Osteoblast (primary cell): ENCODE results near the gene NKX3-2. TPM values are rescaled to one million over a fixed set of nuclear protein-coding genes. Genes with fewer than 3 reads are reported as not detected.

ENCODE experiments used
- DNase-seq: peaks from one replicate; pipeline ENCODE4 v3.0.0; 2011; ENCODE audit warnings: low spot score, mixed read lengths; ENCODE audit not compliant: insufficient read length; ENCODE audit errors: missing footprints
- H2AFZ ChIP-seq: 2 replicates; pipeline ENCODE4 v1.6.0; 2011; ENCODE audit warnings: mild to moderate bottlenecking, low read length
- H3K27ac ChIP-seq: 2 replicates; pipeline ENCODE4 v1.5.1; 2011; ENCODE audit warnings: mild to moderate bottlenecking, low read depth, low read length, moderate library complexity
- H3K27me3 ChIP-seq: 2 replicates; pipeline ENCODE4 v1.6.0; 2012; ENCODE audit warnings: mild to moderate bottlenecking, control low read depth, inconsistent platforms, low read length, moderate library complexity; ENCODE audit not compliant: insufficient read depth
- H3K36me3 ChIP-seq: 2 replicates; pipeline ENCODE4 v1.5.1; 2011; ENCODE audit warnings: mild to moderate bottlenecking, low read length, control low read depth, moderate library complexity; ENCODE audit not compliant: insufficient read depth
- H3K4me1 ChIP-seq: 2 replicates; pipeline ENCODE4 v1.5.1; 2011; ENCODE audit warnings: mild to moderate bottlenecking, low read length, control low read depth, moderate library complexity; ENCODE audit not compliant: insufficient read depth
- H3K4me2 ChIP-seq: 2 replicates; pipeline ENCODE4 v1.6.0; 2011; ENCODE audit warnings: mild to moderate bottlenecking, low read length; ENCODE audit not compliant: insufficient read depth
- H3K4me3 ChIP-seq: fragments of 200-600 bp; sonication (generic); 3 replicates; pipeline ENCODE4 v1.5.1; 2012; ENCODE audit warnings: mild to moderate bottlenecking, low read length, inconsistent platforms; ENCODE audit not compliant: insufficient read depth
- H3K79me2 ChIP-seq: 2 replicates; pipeline ENCODE4 v1.6.0; 2012; ENCODE audit warnings: mild to moderate bottlenecking, low read length, control low read depth, inconsistent platforms; ENCODE audit not compliant: insufficient read depth
- H3K9me3 ChIP-seq: 2 replicates; pipeline ENCODE4 v1.5.1; 2011; ENCODE audit warnings: low read depth, low read length, control low read depth
- H4K20me1 ChIP-seq: 2 replicates; pipeline ENCODE4 v1.6.0; 2012; ENCODE audit warnings: mild to moderate bottlenecking, low read length, control low read depth; ENCODE audit not compliant: insufficient read depth
- total RNA-seq: library from RNA; depleted of rRNA; stranded (reverse); fragments of >200 nt; gene quantifications from 2 replicates; pipeline ENCODE4 v1.2.3, GENCODE V29; 2012
- TF ChIP-seq, protein P1 (sequence below): IDR thresholded peaks from 2 replicates; pipeline ENCODE4 v1.5.1; 2011; ENCODE audit warnings: mild to moderate bottlenecking, low read depth, low read length, moderate library complexity; ENCODE audit errors: extremely low read depth

Gene NKX3-2
- total RNA-seq, 1 donor = 0.72 TPM

GRCh38 chr4:13548984-13549546, 4.8 kb upstream of the NKX3-2 start:
- DNase-seq = peak; percentile 98
- Histone ChIP-seq H3K9me3 (no peaks in the 10 kb centered on the region), H3K79me2 (no peaks in the 10 kb centered on the region), H2AFZ (peak overlapping the region; percentile 98), H4K20me1 (no peaks in the 10 kb centered on the region), H3K4me2 (peak overlapping the region; percentile 97), H3K36me3 (no peaks in the 10 kb centered on the region), H3K27ac (no peak overlapping the region), H3K4me3 (peak overlapping the region; percentile 81), H3K4me1 (peaks cover 24% of the 10 kb centered on the region), H3K27me3 (peaks cover 33% of the 10 kb centered on the region)
- TF ChIP-seq, protein P1, sequence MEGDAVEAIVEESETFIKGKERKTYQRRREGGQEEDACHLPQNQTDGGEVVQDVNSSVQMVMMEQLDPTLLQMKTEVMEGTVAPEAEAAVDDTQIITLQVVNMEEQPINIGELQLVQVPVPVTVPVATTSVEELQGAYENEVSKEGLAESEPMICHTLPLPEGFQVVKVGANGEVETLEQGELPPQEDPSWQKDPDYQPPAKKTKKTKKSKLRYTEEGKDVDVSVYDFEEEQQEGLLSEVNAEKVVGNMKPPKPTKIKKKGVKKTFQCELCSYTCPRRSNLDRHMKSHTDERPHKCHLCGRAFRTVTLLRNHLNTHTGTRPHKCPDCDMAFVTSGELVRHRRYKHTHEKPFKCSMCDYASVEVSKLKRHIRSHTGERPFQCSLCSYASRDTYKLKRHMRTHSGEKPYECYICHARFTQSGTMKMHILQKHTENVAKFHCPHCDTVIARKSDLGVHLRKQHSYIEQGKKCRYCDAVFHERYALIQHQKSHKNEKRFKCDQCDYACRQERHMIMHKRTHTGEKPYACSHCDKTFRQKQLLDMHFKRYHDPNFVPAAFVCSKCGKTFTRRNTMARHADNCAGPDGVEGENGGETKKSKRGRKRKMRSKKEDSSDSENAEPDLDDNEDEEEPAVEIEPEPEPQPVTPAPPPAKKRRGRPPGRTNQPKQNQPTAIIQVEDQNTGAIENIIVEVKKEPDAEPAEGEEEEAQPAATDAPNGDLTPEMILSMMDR = peak; percentile 92

DNA sequence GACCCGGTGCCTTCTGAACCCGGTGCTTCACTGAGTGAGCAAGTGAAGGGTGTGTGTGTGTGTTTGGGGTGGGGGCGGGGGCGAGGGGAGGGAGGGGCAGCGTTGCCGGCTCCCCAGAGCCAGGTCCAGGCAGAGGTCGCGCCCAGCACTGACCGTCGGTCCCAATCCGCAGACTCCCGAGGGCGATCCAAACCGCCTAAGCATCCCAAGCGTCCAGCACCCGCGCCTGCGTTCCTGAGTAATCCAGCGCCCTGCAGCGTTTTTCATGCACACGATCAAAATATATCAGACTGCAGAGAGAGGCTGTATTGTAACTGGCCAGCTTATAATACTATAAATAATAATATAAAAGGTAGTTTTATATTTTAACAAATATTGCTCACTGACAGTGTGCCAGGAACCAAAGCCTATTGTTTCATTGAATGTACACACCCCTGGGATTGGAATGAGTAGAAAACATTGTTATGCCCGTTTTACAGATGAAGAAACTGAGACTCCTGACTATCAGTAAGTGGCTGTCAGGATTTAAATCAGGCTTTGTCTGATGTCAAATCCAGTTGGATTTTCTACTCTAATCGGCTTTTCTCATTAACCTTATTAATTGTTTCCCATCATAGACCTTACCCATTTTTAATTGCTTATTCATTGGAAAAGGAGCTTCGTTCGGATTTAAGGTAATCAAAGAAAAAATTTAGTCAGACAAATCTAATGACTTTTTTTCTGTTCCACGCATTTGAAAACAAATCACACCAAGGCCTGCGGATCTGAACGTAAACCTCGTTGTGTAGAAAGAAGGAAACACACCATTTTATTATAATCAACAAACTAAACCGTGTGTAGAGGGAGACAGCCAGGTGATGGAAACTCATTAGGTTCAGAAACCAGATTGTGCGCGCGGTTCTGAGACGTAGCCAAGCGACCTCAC, 4.0 kb upstream of the NKX3-2 start:
- Histone ChIP-seq H3K4me1 (peaks cover 24% of the 10 kb centered on the region), H3K27me3 (peaks cover 35% of the 10 kb centered on the region), H2AFZ (peak overlapping the region; percentile 98), H3K79me2 (no peaks in the 10 kb centered on the region), H3K36me3 (no peaks in the 10 kb centered on the region), H4K20me1 (no peaks in the 10 kb centered on the region), H3K27ac (no peak overlapping the region), H3K4me2 (peak overlapping the region; percentile 97), H3K9me3 (no peaks in the 10 kb centered on the region), H3K4me3 (peak overlapping the region; percentile 81)
- TF ChIP-seq, protein P1 = no peak
- peak; percentile 86 for DNase-seq

DNA sequence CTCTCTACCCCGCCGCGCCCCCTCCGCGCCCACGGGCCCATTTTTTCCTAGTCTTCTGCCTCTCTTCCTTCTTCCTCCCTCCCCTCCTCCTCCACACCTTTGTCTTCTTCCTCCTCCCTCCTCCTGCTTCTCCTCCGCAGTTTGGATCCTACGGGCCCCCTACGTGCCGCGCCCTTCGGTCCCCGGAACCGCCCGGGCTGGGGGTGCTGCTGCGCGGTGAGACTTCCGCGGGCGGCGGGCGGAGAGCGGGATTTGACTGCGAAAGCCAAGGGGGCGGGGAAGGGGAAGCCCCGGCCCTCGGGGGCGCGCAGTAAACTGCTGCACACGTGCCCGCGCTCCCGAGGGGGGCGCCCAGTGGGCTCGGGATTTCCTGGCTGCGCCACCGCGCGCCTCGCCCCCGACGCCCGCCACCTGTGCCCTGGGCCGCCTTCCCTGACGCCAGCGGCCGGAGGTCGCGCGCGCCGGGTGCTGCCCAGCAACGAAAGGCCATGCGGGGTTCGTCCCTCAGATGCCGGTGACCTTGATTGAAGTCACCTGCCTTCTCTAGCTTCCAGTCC, 3.3 kb upstream of the NKX3-2 start:
- no peaks in the 10 kb centered on the region for H3K79me2 ChIP-seq
- TF ChIP-seq, protein P1 = no peak
- H3K4me2 ChIP-seq = peak overlapping the region; percentile 63
- H2AFZ ChIP-seq = no peak overlapping the region
- H3K4me1 ChIP-seq = peaks cover 24% of the 10 kb centered on the region
- no peaks in the 10 kb centered on the region for H3K36me3 ChIP-seq
- peak; percentile 88 for DNase-seq
- no peaks in the 10 kb centered on the region for H4K20me1 ChIP-seq
- H3K27ac ChIP-seq = no peak overlapping the region
- peak overlapping the region; percentile 62 for H3K4me3 ChIP-seq
- H3K27me3 ChIP-seq = peaks cover 43% of the 10 kb centered on the region
- H3K9me3 ChIP-seq = no peaks in the 10 kb centered on the region

DNA sequence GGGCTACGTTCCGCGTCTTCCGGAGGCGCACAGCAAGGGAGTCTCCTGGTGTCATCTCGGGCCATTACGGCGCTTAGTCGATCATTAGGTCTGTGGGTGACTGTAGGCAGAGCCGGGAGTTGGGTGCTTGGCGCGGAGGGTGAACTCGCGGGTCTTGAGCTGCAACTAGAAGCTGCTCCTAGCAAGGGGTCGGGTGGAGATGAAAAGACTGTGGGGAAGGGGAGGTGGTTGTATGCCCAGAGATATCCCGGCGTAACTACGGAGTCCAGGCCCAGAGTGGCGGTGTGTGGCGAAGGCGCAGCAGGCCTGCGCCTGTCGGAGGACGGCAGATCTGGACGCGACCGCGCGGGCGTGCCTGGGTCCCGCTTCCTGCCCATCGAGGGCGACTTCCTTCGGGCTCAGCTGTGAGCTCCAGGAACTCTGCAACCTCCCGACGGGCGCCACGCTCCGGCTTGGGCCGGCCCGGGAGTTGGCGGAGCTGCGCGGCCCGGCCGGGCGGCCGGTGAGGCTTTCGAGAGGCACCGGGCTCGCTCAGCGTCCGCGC, 2.7 kb upstream of the NKX3-2 start:
- no peaks in the 10 kb centered on the region for H3K79me2 ChIP-seq
- TF ChIP-seq, protein P1 = no peak
- peak overlapping the region; percentile 63 for H3K4me2 ChIP-seq
- peaks cover 43% of the 10 kb centered on the region for H3K27me3 ChIP-seq
- peak overlapping the region; percentile 32 for H2AFZ ChIP-seq
- H3K9me3 ChIP-seq = no peaks in the 10 kb centered on the region
- H4K20me1 ChIP-seq = no peaks in the 10 kb centered on the region
- peaks cover 24% of the 10 kb centered on the region for H3K4me1 ChIP-seq
- H3K4me3 ChIP-seq = peak overlapping the region; percentile 62
- DNase-seq = peak; percentile 81
- H3K36me3 ChIP-seq = no peaks in the 10 kb centered on the region
- no peak overlapping the region for H3K27ac ChIP-seq
